T-cell (primary cell): ENCODE measurements around the gene VPS4A. TPM values are rescaled to one million over a fixed set of nuclear protein-coding genes. Genes with fewer than 3 reads are reported as not detected.

Source experiments
- ATAC-seq, 4 experiments: fragments of 200-7000 bp in 3 of 4; fragments of 150-1000 bp in 1 of 4; cut with Tn5 transposase; replicated peaks in 1 of 4; 1 replicate in 3 of 4; 2 replicates in 1 of 4; pipeline ENCODE4 v1.10.0; 2021; ENCODE audit warnings: moderate library complexity in 3 of 4, mild to moderate bottlenecking in 2 of 4, moderate number of reproducible peaks in 1 of 4
- CTCF ChIA-PET, 2 donors: fragments of 300-600 bp; sonication (Branson Sonifier 250); formaldehyde crosslinking; loops; one replicate each; lab custom pipeline; 2022; ENCODE audit warnings: antibody characterized with exemption in 2 of 2; lab: Charles Lee
- POLR2A ChIA-PET, 2 donors: fragments of 300-600 bp; sonication (Branson Sonifier 250); formaldehyde crosslinking; loops; one replicate each; lab custom pipeline; 2022; ENCODE audit warnings: antibody characterized with exemption in 2 of 2; lab: Charles Lee
- DNase-seq, 35 experiments: peaks; one replicate each; pipeline versions ENCODE4 v3.0.0 to v3.0.0-alpha.2; 2013 to 2023
- H3K27ac ChIP-seq: one replicate; pipeline ENCODE4 v1.5.1; 2013; ENCODE audit warnings: low read length
- H3K27me3 ChIP-seq, 2 experiments: replicated peaks in 1 of 2; 1 replicate in 1 of 2; 2 replicates in 1 of 2; pipeline versions ENCODE4 v1.6.1 to v1.7.0; 2013; ENCODE audit warnings: low read length in 1 of 2, mixed read lengths in 1 of 2; ENCODE audit not compliant: control insufficient read depth in 2 of 2, insufficient read depth in 2 of 2; ENCODE audit errors: extremely low read depth in 1 of 2
- H3K36me3 ChIP-seq, 2 donors: 1 replicate in 1 of 2; 2 replicates in 1 of 2; pipeline versions ENCODE4 v1.6.1 to v1.7.0; 2013; ENCODE audit warnings: low read length in 1 of 2; ENCODE audit not compliant: control insufficient read depth in 2 of 2, insufficient read depth in 1 of 2; ENCODE audit errors: extremely low read depth in 1 of 2
- H3K4me1 ChIP-seq, 2 experiments: 1 replicate in 1 of 2; 2 replicates in 1 of 2; pipeline versions ENCODE4 v1.6.1 to v1.7.0; 2013; ENCODE audit warnings: low read length in 2 of 2, mixed read lengths in 1 of 2; ENCODE audit not compliant: insufficient read depth in 2 of 2, control insufficient read depth in 1 of 2; ENCODE audit errors: extremely low read depth in 1 of 2
- H3K4me3 ChIP-seq, 2 donors: 1 replicate in 1 of 2; 2 replicates in 1 of 2; pipeline versions ENCODE4 v1.5.1 to v1.7.0; 2013; ENCODE audit warnings: mild to moderate bottlenecking in 2 of 2, low read length in 1 of 2, moderate library complexity in 1 of 2; ENCODE audit not compliant: control insufficient read depth in 1 of 2; ENCODE audit errors: extremely low read depth in 1 of 2
- H3K9me3 ChIP-seq: 2 replicates; pipeline ENCODE4 v1.7.0; 2013
- H3K27ac Mint-ChIP-seq, 2 donors: one replicate each; pipeline ENCODE4 v1.8.0; 2020 to 2021; ENCODE audit warnings: mild to moderate bottlenecking in 2 of 2, mixed read lengths in 2 of 2
- H3K27me3 Mint-ChIP-seq, 2 donors: one replicate each; pipeline ENCODE4 v1.8.0; 2021 to 2022; ENCODE audit warnings: mixed read lengths in 2 of 2
- H3K36me3 Mint-ChIP-seq: one replicate; pipeline ENCODE4 v1.8.0; 2021; ENCODE audit warnings: mixed read lengths
- H3K4me1 Mint-ChIP-seq, 3 donors: one replicate each; pipeline ENCODE4 v1.8.0; 2020 to 2022; ENCODE audit warnings: mixed read lengths in 3 of 3, mild to moderate bottlenecking in 1 of 3
- H3K4me3 Mint-ChIP-seq, 3 donors: one replicate each; pipeline ENCODE4 v1.8.0; 2020 to 2022; ENCODE audit warnings: mild to moderate bottlenecking in 3 of 3, mixed read lengths in 3 of 3, moderate library complexity in 3 of 3
- H3K9me3 Mint-ChIP-seq, 3 donors: one replicate each; pipeline ENCODE4 v1.8.0; 2020 to 2022; ENCODE audit warnings: mixed read lengths in 3 of 3
- WGBS: methylation state at CpG from one replicate; pipeline ENCODE4 v1.1.5; 2013; ENCODE audit warnings: missing lambda C conversion rate; ENCODE audit not compliant: insufficient coverage; 5-methylcytosine and 5-hydroxymethylcytosine counted together
- total RNA-seq, 35 experiments: library from RNA in 6 of 35; stranded (reverse) in 6 of 35; fragments of 120-200 nt in 1 of 35; gene quantifications; one replicate each; pipeline versions ENCODE4 v1.2.1 to v1.2.4 and lab custom pipeline; 2013 to 2026

The VPS4A gene
- total RNA-seq, 5 donors from 2014 or later (not counting 1 experiment from before 2014, with no cell fraction given), result 40.5 to 61.9 (median 55.9) TPM

GRCh38 chr16:69326172-69326873 lies 15.2 kb downstream of the VPS4A start:
- peaks cover 38 to 51% (median 48%) of the 10 kb centered on the region in 3 donors for H3K4me1 Mint-ChIP-seq
- H3K27me3 Mint-ChIP-seq, result no peaks in the 10 kb centered on the region
- no peak for ATAC-seq
- Histone ChIP-seq H3K4me3 (no peak overlapping the region), H3K36me3 (peaks cover 18 to 46% of the 10 kb centered on the region in 2 donors), H3K27ac (no peak overlapping the region), H3K4me1 (peaks cover 18 to 42% of the 10 kb centered on the region in 2 experiments), H3K27me3 (no peaks in the 10 kb centered on the region), H3K9me3 (no peaks in the 10 kb centered on the region)
- DNase-seq, result no peak
- H3K4me3 Mint-ChIP-seq, result peak overlapping the region in 1 of 3 donors; percentile 13
- peaks cover 22% of the 10 kb centered on the region for H3K36me3 Mint-ChIP-seq
- peak overlapping the region; percentile 8 to 79 for H3K27ac Mint-ChIP-seq
- H3K9me3 Mint-ChIP-seq, result no peaks in the 10 kb centered on the region
- ChIA-PET POLR2A (interaction anchor here in 1 of 2 donors (0.6 kb wide), 1 partner anchor 499 kb away, joined by 4 read pairs; no protein-coding TSS in a partner anchor), CTCF (interaction anchor here (0.6 kb wide), 2 partner anchors 10 to 428 kb away, joined by 6 to 7 read pairs; no protein-coding TSS in a partner anchor)
- 60% methylated on average over 3 of the region's 7 CpGs for WGBS

GRCh38 chr16:69327585-69328310 lies 16.6 kb downstream of the VPS4A start:
- Histone ChIP-seq H3K36me3 (peaks cover 7 to 42% of the 10 kb centered on the region in 2 donors), H3K9me3 (no peaks in the 10 kb centered on the region), H3K27ac (no peak overlapping the region), H3K4me3 (no peak overlapping the region), H3K4me1 (peaks cover 18 to 42% of the 10 kb centered on the region in 2 experiments), H3K27me3 (no peaks in the 10 kb centered on the region)
- Mint-ChIP-seq H3K27me3 (no peaks in the 10 kb centered on the region), H3K4me1 (peaks cover 43 to 56% (median 48%) of the 10 kb centered on the region in 3 donors), H3K36me3 (peaks cover 19% of the 10 kb centered on the region), H3K27ac (peak overlapping the region in 1 of 2 donors; percentile 64), H3K9me3 (no peaks in the 10 kb centered on the region), H3K4me3 (peak overlapping the region in 1 of 3 donors; percentile 76)
- DNase-seq (no peak), ATAC-seq (no peak)
- POLR2A ChIA-PET, result interaction anchor here in 1 of 2 donors (0.6 kb wide), 1 partner anchor 23 kb away, joined by 5 read pairs; no protein-coding TSS in a partner anchor
- WGBS, result 86% methylated on average over 6 of the region's 14 CpGs
- CTCF ChIA-PET, result interaction anchor here in 1 of 2 donors (0.7 kb wide), 1 partner anchor 78 kb away, joined by 3 read pairs; no protein-coding TSS in a partner anchor

- 48% methylated on average over 8 of the region's 10 CpGs for WGBS
- no peaks in the 10 kb centered on the region for H3K9me3 Mint-ChIP-seq
- H3K4me3 ChIP-seq, result peak overlapping the region in 1 of 2 donors; percentile 78
- no peaks in the 10 kb centered on the region for H3K27me3 Mint-ChIP-seq
- DNase-seq, result no peak
- H3K36me3 Mint-ChIP-seq, result peaks cover 16% of the 10 kb centered on the region
- H3K27ac ChIP-seq, result no peak overlapping the region
- ChIA-PET POLR2A (interaction anchor here in 1 of 2 donors (0.6 kb wide), 1 partner anchor 411 kb away, joined by 3 read pairs; no protein-coding TSS in a partner anchor), CTCF (interaction anchor here in 1 of 2 donors (0.6 to 1.3 kb wide), 2 partner anchors 11 to 43 kb away, joined by 3 read pairs; no protein-coding TSS in a partner anchor)
- H3K27me3 ChIP-seq, result no peaks in the 10 kb centered on the region
- ATAC-seq, result no peak
- peak overlapping the region; percentile 59 to 69 for H3K27ac Mint-ChIP-seq
- H3K4me1 Mint-ChIP-seq, result peaks cover 50 to 62% (median 53%) of the 10 kb centered on the region in 3 donors
- H3K4me3 Mint-ChIP-seq, result peak overlapping the region; percentile 72 to 78 (median 76)
- H3K4me1 ChIP-seq, result peaks cover 18 to 49% of the 10 kb centered on the region in 2 experiments
- H3K9me3 ChIP-seq, result no peaks in the 10 kb centered on the region
- peaks cover 5 to 43% of the 10 kb centered on the region in 2 donors for H3K36me3 ChIP-seq
Measured at GRCh38 chr16:69328854-69329316, 17.7 kb downstream of the VPS4A start.

- Mint-ChIP-seq H3K4me3 (peak overlapping the region; percentile 72 to 78 (median 76)), H3K4me1 (peaks cover 44 to 61% (median 57%) of the 10 kb centered on the region in 3 donors), H3K9me3 (no peaks in the 10 kb centered on the region), H3K36me3 (peaks cover 20% of the 10 kb centered on the region), H3K27me3 (no peaks in the 10 kb centered on the region), H3K27ac (peak overlapping the region in 1 of 2 donors; percentile 39)
- H3K27me3 ChIP-seq, result no peaks in the 10 kb centered on the region
- H3K4me3 ChIP-seq, result peak overlapping the region; percentile 50 to 78
- CTCF ChIA-PET, result interaction anchor here in 1 of 2 donors (1.3 kb wide), 1 partner anchor 10 kb away, joined by 3 read pairs; no protein-coding TSS in a partner anchor
- H3K4me1 ChIP-seq, result peaks cover 18 to 55% of the 10 kb centered on the region in 2 experiments
- DNase-seq, result peak in 25 of 35 experiments; percentile 17 to 65 (median 32)
- POLR2A ChIA-PET, result no interaction called here
- ATAC-seq, result peak; percentile 59 to 64 (median 62)
- H3K36me3 ChIP-seq, result peaks cover 3 to 43% of the 10 kb centered on the region in 2 donors
- H3K9me3 ChIP-seq, result no peaks in the 10 kb centered on the region
- 10% methylated on average over 74 of the region's 77 CpGs for WGBS
- H3K27ac ChIP-seq, result no peak overlapping the region
Measured at GRCh38 chr16:69329369-69330285, 18.5 kb downstream of the VPS4A start.

GRCh38 chr16:69330286-69331109 lies 19.3 kb downstream of the VPS4A start, which contains the start of gene PDF:
TSS of gene PDF (minus strand) at chr16:69330588. CDS start at chr16:69330570, 18 bp downstream.
- Histone ChIP-seq H3K9me3 (no peaks in the 10 kb centered on the region), H3K4me3 (peak within 1 kb of the TSS; percentile 50 to 78), H3K27me3 (no peaks in the 10 kb centered on the region), H3K36me3 (peaks cover 7 to 47% of the 10 kb centered on the region in 2 donors), H3K27ac (peak within 1 kb of the TSS; percentile 8), H3K4me1 (peaks cover 18 to 53% of the 10 kb centered on the region in 2 experiments)
- ATAC-seq (peak; percentile 93 to 95 (median 95)), DNase-seq (peak; percentile 44 to 88 (median 66))
- WGBS, result under 1% methylated on average over 88 of the region's 93 CpGs
- H3K4me3 Mint-ChIP-seq, result peak within 1 kb of the TSS; percentile 72 to 80 (median 76)
- POLR2A ChIA-PET, result no interaction called here
- peak within 1 kb of the TSS; percentile 66 to 74 for H3K27ac Mint-ChIP-seq
- H3K9me3 Mint-ChIP-seq, result no peaks in the 10 kb centered on the region
- H3K36me3 Mint-ChIP-seq, result peaks cover 20% of the 10 kb centered on the region
- H3K4me1 Mint-ChIP-seq, result peaks cover 38 to 58% (median 54%) of the 10 kb centered on the region in 3 donors
- CTCF ChIA-PET, result interaction anchor here in 1 of 2 donors (0.7 kb wide), 1 partner anchor 11 kb away, joined by 4 read pairs; no protein-coding TSS in a partner anchor
- H3K27me3 Mint-ChIP-seq, result no peaks in the 10 kb centered on the region
